Coronary artery (tissue), 2 donors: ENCODE data around the gene CDA.

Experiments
- DNase-seq: peaks from one replicate; pipeline ENCODE4 v3.0.0-alpha.2; 2017; ENCODE audit warnings: low spot score
- H3K27ac ChIP-seq, 2 donors: fragments of 200-600 bp; sonication (generic); one replicate each; pipeline ENCODE4 v1.5.1; 2016 to 2019
- H3K4me3 ChIP-seq: fragments of 200-600 bp; sonication (generic); 2 replicates; pipeline ENCODE4 v1.5.1; 2016; ENCODE audit warnings: mild to moderate bottlenecking, moderate library complexity
- TF ChIP-seq, protein P1 (sequence below): fragments of 200-600 bp; sonication (generic); IDR thresholded peaks from one replicate; pipeline ENCODE4 v1.5.1; 2019; ENCODE audit warnings: antibody characterized with exemption

CDA gene

DNA sequence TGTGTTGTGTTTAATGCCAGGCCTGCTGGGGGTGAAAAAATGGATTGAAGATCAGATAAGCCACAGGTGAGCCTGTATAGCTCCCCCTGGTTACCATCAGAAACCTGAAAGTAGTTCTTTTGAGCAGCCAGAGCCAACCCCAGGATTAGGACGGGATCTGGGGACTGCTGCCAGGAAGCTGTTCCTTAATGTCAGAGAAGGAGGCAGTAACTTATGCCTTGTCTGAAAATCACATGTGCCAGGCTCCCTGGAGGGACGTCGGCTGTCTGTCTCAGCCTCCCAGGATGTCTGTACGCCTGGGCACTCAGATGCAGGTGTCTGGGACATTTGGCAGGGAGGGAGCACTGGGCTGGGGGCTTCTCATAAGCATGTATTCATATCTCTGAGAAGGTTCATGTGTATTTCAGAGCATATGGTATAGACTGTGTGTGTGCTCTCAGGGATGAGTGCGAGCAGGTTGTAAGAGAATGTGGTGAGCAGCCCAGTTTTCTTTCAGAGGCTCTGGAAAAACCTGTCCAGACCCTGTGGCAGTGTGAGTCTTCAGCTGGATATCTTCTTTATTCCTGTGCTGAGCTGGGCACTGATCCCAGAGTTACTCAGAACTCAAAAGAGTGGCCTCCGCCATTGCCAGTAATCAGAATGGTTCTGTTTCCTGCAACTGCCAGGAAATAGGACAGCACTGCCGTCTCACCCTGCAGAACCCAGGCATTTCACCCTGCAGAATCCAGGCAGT lies 33.7 kb upstream of the CDA start:
- Histone ChIP-seq H3K4me3 (peak overlapping the region; percentile 12), H3K27ac (peak overlapping the region in 1 of 2 donors; percentile 31)
- DNase-seq = no peak
- TF ChIP-seq, protein P1, sequence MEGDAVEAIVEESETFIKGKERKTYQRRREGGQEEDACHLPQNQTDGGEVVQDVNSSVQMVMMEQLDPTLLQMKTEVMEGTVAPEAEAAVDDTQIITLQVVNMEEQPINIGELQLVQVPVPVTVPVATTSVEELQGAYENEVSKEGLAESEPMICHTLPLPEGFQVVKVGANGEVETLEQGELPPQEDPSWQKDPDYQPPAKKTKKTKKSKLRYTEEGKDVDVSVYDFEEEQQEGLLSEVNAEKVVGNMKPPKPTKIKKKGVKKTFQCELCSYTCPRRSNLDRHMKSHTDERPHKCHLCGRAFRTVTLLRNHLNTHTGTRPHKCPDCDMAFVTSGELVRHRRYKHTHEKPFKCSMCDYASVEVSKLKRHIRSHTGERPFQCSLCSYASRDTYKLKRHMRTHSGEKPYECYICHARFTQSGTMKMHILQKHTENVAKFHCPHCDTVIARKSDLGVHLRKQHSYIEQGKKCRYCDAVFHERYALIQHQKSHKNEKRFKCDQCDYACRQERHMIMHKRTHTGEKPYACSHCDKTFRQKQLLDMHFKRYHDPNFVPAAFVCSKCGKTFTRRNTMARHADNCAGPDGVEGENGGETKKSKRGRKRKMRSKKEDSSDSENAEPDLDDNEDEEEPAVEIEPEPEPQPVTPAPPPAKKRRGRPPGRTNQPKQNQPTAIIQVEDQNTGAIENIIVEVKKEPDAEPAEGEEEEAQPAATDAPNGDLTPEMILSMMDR = no peak

DNA sequence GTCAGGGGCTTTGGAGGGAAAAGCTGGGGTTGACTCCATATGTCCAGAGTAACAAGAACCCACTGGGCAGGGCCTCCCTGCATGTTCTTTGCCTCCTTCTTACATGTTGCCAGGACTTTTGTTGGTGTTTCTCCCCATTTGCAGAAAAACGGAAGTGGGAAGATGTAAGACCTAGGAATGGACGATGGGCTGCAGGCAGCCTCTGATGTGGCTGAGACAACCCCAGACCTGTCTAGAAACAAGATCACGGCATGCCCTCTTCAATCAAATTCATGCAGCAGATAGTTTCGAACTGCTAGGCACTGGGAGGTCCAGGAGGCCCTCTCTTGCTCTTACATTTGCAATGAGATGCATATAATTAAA lies 33.2 kb upstream of the CDA start:
- Histone ChIP-seq H3K4me3 (no peak overlapping the region), H3K27ac (no peak overlapping the region)
- no peak for DNase-seq
- TF ChIP-seq, protein P1 = no peak

DNA sequence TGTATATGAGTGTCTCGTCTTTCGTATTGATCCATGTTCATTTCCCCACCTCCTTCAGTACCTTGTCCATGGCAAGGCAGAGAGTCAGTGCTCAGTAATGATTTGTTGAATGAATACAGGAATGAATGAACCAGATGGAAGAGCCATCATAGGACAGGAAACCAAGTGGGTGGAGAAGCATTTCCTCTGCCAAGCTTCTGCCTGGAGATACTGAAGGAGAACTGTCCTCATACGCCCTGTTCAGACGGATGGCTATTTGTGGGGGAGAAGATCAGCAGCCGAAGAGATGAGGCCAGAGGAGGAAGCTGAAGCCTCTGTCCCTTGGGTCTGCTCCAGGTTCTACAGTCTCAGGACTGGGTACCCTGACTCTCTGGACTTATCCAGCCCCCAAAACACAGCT lies 30.7 kb upstream of the CDA start:
- TF ChIP-seq, protein P1 = no peak
- Histone ChIP-seq H3K4me3 (no peak overlapping the region), H3K27ac (no peak overlapping the region)
- DNase-seq = no peak

DNA sequence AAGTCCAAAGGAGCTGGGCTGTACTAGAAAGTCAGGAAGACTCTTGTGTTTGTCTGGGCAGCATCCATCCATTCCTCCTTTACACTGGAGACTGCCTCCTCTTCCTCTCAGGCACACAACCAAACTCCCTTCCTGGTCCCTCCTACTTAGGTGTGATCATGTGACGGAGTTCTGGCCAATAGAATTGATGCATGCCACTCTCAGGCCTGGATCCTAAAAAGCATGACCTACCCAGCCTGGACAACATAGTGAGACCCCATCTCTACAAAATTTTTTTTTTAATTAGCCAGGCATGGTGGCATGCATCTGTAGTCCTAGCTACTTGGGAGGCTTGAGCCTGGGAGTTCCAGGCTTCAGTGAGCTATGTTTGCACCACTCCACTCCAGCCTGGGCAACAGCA lies 27.9 kb upstream of the CDA start:
- H3K4me3 ChIP-seq = no peak overlapping the region
- no peak for DNase-seq
- no peak overlapping the region for H3K27ac ChIP-seq
- TF ChIP-seq, protein P1 = no peak

DNA sequence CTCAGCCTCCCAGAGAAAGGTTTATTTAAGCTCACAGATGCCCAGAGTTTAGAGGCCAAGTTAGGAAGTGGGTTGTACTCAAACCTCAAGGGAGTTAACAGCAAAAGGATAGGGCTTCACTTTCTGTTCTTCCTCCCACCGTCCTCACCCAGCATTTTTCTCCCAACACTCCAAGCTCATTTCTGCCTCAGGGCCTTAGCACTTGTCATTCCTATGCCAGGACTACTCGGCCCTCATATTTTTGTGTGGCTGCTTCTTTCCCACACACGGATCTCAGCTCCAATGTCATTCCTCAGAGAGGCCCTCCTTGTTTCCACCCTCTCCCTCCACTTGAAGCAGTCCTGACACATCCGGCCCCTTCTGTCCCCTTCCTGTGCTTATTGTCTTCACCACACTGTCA lies 23.7 kb upstream of the CDA start:
- TF ChIP-seq, protein P1 = no peak
- no peak for DNase-seq
- Histone ChIP-seq H3K4me3 (no peak overlapping the region), H3K27ac (no peak overlapping the region)

DNA sequence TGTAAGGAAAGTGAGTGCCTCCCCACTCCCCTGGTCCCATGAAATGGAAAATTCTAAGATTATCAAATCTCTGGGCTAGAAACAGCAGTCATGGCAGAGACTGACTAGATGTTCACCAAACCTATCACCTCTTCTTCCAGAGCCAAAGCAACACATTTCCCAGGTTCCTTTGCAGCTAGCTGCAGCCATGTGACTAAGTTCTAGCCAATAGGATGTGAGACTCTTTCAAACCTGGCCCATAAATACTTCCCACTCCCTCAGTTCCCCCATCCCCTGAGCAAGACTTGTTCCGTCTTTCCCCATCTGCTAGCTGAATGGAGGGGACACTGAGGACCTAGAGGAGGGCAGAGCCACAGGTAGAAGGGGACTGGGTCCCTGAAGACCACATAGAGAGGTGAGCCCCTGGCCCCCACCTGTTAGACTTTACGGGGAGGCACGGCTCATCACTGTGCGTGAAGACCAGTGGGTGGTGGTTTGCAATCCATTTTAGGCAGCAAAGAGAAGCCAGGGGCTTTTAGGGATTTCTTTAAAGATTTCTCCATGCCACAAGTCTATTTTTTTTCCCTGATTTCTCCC lies 19.3 kb upstream of the CDA start:
- TF ChIP-seq, protein P1 = no peak
- no peak for DNase-seq
- no peak overlapping the region for H3K27ac ChIP-seq
- no peak overlapping the region for H3K4me3 ChIP-seq

DNA sequence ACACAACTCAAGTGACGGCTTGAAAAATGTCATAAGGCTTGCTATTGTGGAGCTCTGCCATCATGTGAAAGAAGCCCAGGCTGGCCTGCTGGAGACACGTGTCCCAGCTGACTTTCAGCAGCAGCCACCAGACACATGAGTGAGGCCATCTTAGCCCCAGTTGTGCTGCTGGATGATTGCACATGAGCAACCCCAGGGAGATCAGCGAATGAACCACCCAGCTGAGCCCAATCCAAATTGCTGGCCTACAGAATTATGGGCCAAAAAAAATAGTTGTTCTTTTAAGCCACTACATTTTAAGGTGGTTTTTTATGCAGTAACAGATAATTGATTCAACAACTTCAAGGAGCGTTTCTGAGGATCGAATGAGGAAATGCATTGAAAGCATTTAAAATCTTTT lies 17.5 kb upstream of the CDA start:
- Histone ChIP-seq H3K4me3 (no peak overlapping the region), H3K27ac (no peak overlapping the region)
- DNase-seq = no peak
- TF ChIP-seq, protein P1 = no peak
